Mesothelial cell of epicardium (in vitro differentiated cells): ENCODE results near the gene PTPRU. TPM values are rescaled to one million over a fixed set of nuclear protein-coding genes. Genes with fewer than 3 reads are reported as not detected.

Experiments
- DNase-seq, 2 experiments: peaks; one replicate each; pipeline ENCODE4 v3.0.0; 2021; ENCODE audit warnings: low spot score in 2 of 2; ENCODE audit not compliant: unreplicated experiment in 2 of 2
- H3K27ac Mint-ChIP-seq: 2 replicates; pipeline ENCODE4 v1.8.0; 2021; ENCODE audit warnings: mixed read lengths
- H3K27me3 Mint-ChIP-seq: 2 replicates; pipeline ENCODE4 v1.8.0; 2021; ENCODE audit warnings: low read depth, mixed read lengths
- H3K36me3 Mint-ChIP-seq: 2 replicates; pipeline ENCODE4 v1.8.0; 2021; ENCODE audit warnings: mixed read lengths
- H3K4me1 Mint-ChIP-seq: 2 replicates; pipeline ENCODE4 v1.8.0; 2021; ENCODE audit warnings: mixed read lengths
- H3K4me3 Mint-ChIP-seq: 2 replicates; pipeline ENCODE4 v1.8.0; 2021; ENCODE audit warnings: mild to moderate bottlenecking, moderate library complexity, mixed read lengths
- H3K9me3 Mint-ChIP-seq: 2 replicates; pipeline ENCODE4 v1.8.0; 2021; ENCODE audit warnings: mixed read lengths
- CTCF ChIP-seq: fragments of 200-600 bp; sonication (generic); IDR thresholded peaks from one replicate; pipeline ENCODE4 v1.5.0; 2021; ENCODE audit warnings: antibody characterized with exemption; ENCODE audit not compliant: unreplicated experiment
- total RNA-seq: library from RNA; stranded (reverse); gene quantifications from 3 replicates; pipeline ENCODE4 v1.2.1, GENCODE V29; 2021

The PTPRU gene
- total RNA-seq, 1 donor from 2014 or later = 151 TPM

GRCh38 chr1:29327223-29327935, 91.1 kb downstream of the PTPRU start:
- no peaks in the 10 kb centered on the region for H3K4me1 Mint-ChIP-seq
- H3K9me3 Mint-ChIP-seq = no peaks in the 10 kb centered on the region
- DNase-seq = no peak
- H3K36me3 Mint-ChIP-seq = peaks cover 30% of the 10 kb centered on the region
- TF ChIP-seq CTCF = no peak
- H3K27me3 Mint-ChIP-seq = no peaks in the 10 kb centered on the region
- no peak overlapping the region for H3K27ac Mint-ChIP-seq
- H3K4me3 Mint-ChIP-seq = no peak overlapping the region

GRCh38 chr1:29329022-29329775, 92.9 kb downstream of the PTPRU start:
- no peaks in the 10 kb centered on the region for H3K9me3 Mint-ChIP-seq
- no peak overlapping the region for H3K4me3 Mint-ChIP-seq
- H3K27ac Mint-ChIP-seq = no peak overlapping the region
- H3K4me1 Mint-ChIP-seq = no peaks in the 10 kb centered on the region
- DNase-seq = no peak
- no peak for TF ChIP-seq CTCF
- H3K36me3 Mint-ChIP-seq = peaks cover 22% of the 10 kb centered on the region
- H3K27me3 Mint-ChIP-seq = no peaks in the 10 kb centered on the region

GRCh38 chr1:29330089-29330488, 93.8 kb downstream of the PTPRU start:
- H3K9me3 Mint-ChIP-seq = no peaks in the 10 kb centered on the region
- peaks cover 2% of the 10 kb centered on the region for H3K27me3 Mint-ChIP-seq
- H3K27ac Mint-ChIP-seq = no peak overlapping the region
- no peak overlapping the region for H3K4me3 Mint-ChIP-seq
- TF ChIP-seq CTCF = no peak
- peaks cover 15% of the 10 kb centered on the region for H3K36me3 Mint-ChIP-seq
- H3K4me1 Mint-ChIP-seq = no peaks in the 10 kb centered on the region
- DNase-seq = no peak

- Mint-ChIP-seq H3K4me1 (no peaks in the 10 kb centered on the region), H3K27ac (no peak overlapping the region), H3K36me3 (peaks cover 14% of the 10 kb centered on the region), H3K27me3 (peaks cover 2% of the 10 kb centered on the region), H3K4me3 (no peak overlapping the region), H3K9me3 (no peaks in the 10 kb centered on the region)
- no peak for DNase-seq
- no peak for TF ChIP-seq CTCF
Observed at GRCh38 chr1:29330856-29331255, 94.5 kb downstream of the PTPRU start.

GRCh38 chr1:29331309-29331708, 95.0 kb downstream of the PTPRU start:
- TF ChIP-seq CTCF = no peak
- Mint-ChIP-seq H3K27ac (no peak overlapping the region), H3K27me3 (peaks cover 2% of the 10 kb centered on the region), H3K9me3 (no peaks in the 10 kb centered on the region), H3K4me1 (no peaks in the 10 kb centered on the region), H3K4me3 (no peak overlapping the region), H3K36me3 (peaks cover 14% of the 10 kb centered on the region)
- no peak for DNase-seq
